Body of pancreas (tissue), 4 donors: Measurements from ENCODE around the gene DNAH3.

ENCODE experiments used
- POLR2A ChIP-seq, 3 donors: fragments of 450-650 bp; IDR thresholded peaks; one replicate each; pipeline ENCODE4 v1.6.1; 2016; ENCODE audit warnings: antibody characterized with exemption in 3 of 3, mild to moderate bottlenecking in 2 of 3
- TF ChIP-seq, protein P1 (sequence below), 7 experiments: fragments of 450-650 bp in 4 of 7; fragments of 200-600 bp in 3 of 7; sonication (generic) in 3 of 7; IDR thresholded peaks; one replicate each; pipeline ENCODE4 v1.5.1; 2016 to 2019; ENCODE audit warnings: antibody characterized with exemption in 7 of 7

DNA sequence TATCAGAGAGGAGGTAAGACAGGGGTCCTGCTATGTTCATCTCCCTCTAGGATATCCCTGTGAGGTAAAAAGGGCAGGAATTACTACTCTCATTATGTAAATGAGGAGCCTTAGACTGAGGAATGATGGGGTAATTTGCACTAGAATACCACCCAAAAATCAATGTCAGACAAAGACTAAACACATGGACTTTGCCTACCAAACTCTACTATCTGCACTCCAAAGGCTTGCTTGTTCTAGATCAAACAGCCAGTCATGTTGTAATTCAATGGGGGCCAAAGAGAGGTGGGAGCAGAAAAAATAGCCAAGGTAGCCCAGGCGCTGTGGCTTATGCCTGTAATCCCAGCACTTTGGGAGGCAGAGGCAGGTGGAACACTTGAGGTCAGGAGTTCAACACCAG lies 129.3 kb downstream of the DNAH3 start:
- TF ChIP-seq, protein P1, sequence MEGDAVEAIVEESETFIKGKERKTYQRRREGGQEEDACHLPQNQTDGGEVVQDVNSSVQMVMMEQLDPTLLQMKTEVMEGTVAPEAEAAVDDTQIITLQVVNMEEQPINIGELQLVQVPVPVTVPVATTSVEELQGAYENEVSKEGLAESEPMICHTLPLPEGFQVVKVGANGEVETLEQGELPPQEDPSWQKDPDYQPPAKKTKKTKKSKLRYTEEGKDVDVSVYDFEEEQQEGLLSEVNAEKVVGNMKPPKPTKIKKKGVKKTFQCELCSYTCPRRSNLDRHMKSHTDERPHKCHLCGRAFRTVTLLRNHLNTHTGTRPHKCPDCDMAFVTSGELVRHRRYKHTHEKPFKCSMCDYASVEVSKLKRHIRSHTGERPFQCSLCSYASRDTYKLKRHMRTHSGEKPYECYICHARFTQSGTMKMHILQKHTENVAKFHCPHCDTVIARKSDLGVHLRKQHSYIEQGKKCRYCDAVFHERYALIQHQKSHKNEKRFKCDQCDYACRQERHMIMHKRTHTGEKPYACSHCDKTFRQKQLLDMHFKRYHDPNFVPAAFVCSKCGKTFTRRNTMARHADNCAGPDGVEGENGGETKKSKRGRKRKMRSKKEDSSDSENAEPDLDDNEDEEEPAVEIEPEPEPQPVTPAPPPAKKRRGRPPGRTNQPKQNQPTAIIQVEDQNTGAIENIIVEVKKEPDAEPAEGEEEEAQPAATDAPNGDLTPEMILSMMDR (IDR thresholded peaks at IDR 0.05): no peak
- TF ChIP-seq POLR2A (IDR thresholded peaks at IDR 0.05): no peak
